Stimulated activated CD8-positive, alpha-beta memory T cell treated with anti-CD3 and anti-CD28 coated beads, Interleukin-12 subunit alpha, Interleukin-12 subunit beta, amount 100 ng/mL, for 1 hour (primary cell): ENCODE measurements around the gene LEFTY1.
A peak's percentile ranks its signal among the peaks of the same experiment; 100 is the strongest.

Experiments
- DNase-seq: peaks from one replicate; pipeline ENCODE4 v3.0.0-alpha.2; 2020; ENCODE audit warnings: low read depth

The LEFTY1 gene

GRCh38 chr1:225871359-225872074 lies 17.4 kb downstream of the LEFTY1 start:
- DNase-seq = no peak

GRCh38 chr1:225870911-225871310 lies 18.0 kb downstream of the LEFTY1 start:
- no peak for DNase-seq

GRCh38 chr1:225868631-225869330 lies 20.2 kb downstream of the LEFTY1 start:
- no peak for DNase-seq

- DNase-seq = no peak
Measured at GRCh38 chr1:225866981-225867380, 22.0 kb downstream of the LEFTY1 start.

- DNase-seq = peak; percentile 47
Measured at GRCh38 chr1:225866061-225866837, 22.7 kb downstream of the LEFTY1 start.

GRCh38 chr1:225865514-225865913 lies 23.4 kb downstream of the LEFTY1 start:
- no peak for DNase-seq

- DNase-seq = no peak
Measured at GRCh38 chr1:225863167-225863566, 25.8 kb downstream of the LEFTY1 start.

- DNase-seq = no peak
Measured at GRCh38 chr1:225862581-225862950, 26.4 kb downstream of the LEFTY1 start.

- DNase-seq = no peak
Measured at GRCh38 chr1:225861834-225862580, 26.9 kb downstream of the LEFTY1 start.

GRCh38 chr1:225860876-225861441 lies 28.0 kb downstream of the LEFTY1 start:
- DNase-seq = no peak

GRCh38 chr1:225860107-225860506 lies 28.8 kb downstream of the LEFTY1 start:
- no peak for DNase-seq

- no peak for DNase-seq
Measured at GRCh38 chr1:225859151-225859550, 29.8 kb downstream of the LEFTY1 start.

- no peak for DNase-seq
Measured at GRCh38 chr1:225857256-225857655, 31.7 kb downstream of the LEFTY1 start.

- no peak for DNase-seq
Measured at GRCh38 chr1:225855503-225856300, 33.2 kb downstream of the LEFTY1 start.

GRCh38 chr1:225853441-225853840 lies 35.5 kb downstream of the LEFTY1 start:
- DNase-seq = no peak

- DNase-seq = no peak
Measured at GRCh38 chr1:225852413-225853124, 36.4 kb downstream of the LEFTY1 start.

- no peak for DNase-seq
Measured at GRCh38 chr1:225851805-225852204, 37.1 kb downstream of the LEFTY1 start.

- DNase-seq = no peak
Measured at GRCh38 chr1:225850370-225850769, 38.6 kb downstream of the LEFTY1 start.

GRCh38 chr1:225849925-225850324 lies 39.0 kb downstream of the LEFTY1 start:
- DNase-seq = peak; percentile 24
